GM10248 (cell line): ENCODE measurements around the gene LTB4R.

Experiments used
- CTCF ChIA-PET: fragments of 300-600 bp; sonication (Branson Sonifier 250); formaldehyde crosslinking; extraction: SDS; loops from one replicate; lab custom pipeline; 2021; ENCODE audit warnings: antibody characterized with exemption; lab: Yijun Ruan, JAX
- POLR2A ChIA-PET: fragments of 350-650 bp; sonication (Branson Sonifier 250); formaldehyde crosslinking; extraction: SDS; loops from one replicate; lab custom pipeline; 2020; ENCODE audit warnings: antibody characterized with exemption; lab: Yijun Ruan, JAX
- DNase-seq: peaks from one replicate; pipeline ENCODE4 v3.0.0; 2012; ENCODE audit errors: extremely low spot score
- TF ChIP-seq, protein P1 (sequence below): IDR thresholded peaks from 2 replicates; pipeline ENCODE4 v1.5.1; 2012; ENCODE audit warnings: mild to moderate bottlenecking, low read depth; ENCODE audit errors: extremely low read depth, missing control alignments, control extremely low read depth

The LTB4R gene

DNA sequence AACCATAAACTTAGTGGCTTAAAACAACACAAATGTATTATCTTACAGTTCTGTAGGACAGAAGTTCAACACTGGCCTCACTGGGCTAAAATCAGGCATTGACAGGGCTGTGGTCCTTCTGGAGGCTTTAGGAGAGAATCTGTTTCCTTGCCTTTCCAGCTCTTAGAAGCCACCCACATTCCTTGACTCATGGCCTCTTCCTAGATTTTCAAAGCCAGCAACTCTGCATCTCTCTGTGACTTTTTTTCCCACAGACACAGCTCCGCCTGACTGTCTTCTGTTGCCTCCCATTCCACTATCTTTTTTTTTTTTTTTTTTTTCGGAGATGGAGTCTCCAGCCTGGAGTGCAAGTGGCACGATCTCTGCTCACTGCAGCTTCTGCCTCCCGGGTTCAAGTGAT is 44.9 kb downstream of the LTB4R start:
- CTCF ChIA-PET: interaction anchor here (1.2 to 1.7 kb wide), 2 partner anchors 11 to 23 kb away, joined by 3 to 5 read pairs; no protein-coding TSS in a partner anchor
- POLR2A ChIA-PET: no interaction called here
- no peak for DNase-seq
- TF ChIP-seq, protein P1, sequence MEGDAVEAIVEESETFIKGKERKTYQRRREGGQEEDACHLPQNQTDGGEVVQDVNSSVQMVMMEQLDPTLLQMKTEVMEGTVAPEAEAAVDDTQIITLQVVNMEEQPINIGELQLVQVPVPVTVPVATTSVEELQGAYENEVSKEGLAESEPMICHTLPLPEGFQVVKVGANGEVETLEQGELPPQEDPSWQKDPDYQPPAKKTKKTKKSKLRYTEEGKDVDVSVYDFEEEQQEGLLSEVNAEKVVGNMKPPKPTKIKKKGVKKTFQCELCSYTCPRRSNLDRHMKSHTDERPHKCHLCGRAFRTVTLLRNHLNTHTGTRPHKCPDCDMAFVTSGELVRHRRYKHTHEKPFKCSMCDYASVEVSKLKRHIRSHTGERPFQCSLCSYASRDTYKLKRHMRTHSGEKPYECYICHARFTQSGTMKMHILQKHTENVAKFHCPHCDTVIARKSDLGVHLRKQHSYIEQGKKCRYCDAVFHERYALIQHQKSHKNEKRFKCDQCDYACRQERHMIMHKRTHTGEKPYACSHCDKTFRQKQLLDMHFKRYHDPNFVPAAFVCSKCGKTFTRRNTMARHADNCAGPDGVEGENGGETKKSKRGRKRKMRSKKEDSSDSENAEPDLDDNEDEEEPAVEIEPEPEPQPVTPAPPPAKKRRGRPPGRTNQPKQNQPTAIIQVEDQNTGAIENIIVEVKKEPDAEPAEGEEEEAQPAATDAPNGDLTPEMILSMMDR: no peak

DNA sequence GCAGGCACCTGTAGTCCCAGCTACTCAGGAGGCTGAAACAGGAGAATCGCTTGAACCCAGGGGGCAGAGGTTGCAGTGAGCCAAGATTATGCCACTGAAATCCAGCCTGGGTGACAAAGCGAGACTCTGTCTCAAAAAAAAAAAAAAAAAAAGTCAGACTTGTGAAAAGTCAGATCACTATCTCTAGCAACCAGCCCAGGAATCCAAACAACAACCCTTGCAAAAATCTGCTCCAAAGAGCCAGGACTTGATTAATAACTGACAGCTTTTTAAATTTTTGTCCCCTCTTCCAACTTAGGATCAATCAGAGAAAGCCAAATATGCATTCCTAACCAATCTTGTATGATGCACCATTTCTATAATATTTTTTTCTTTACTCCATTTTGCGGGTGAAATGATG is 49.0 kb downstream of the LTB4R start:
- CTCF ChIA-PET: interaction anchor here (0.8 to 5.8 kb wide), 6 partner anchors 15 to 71 kb away, joined by 3 to 31 read pairs (median 6); partner anchors contain the start of gene CIDEB
- TF ChIP-seq, protein P1: no peak
- DNase-seq: no peak
- POLR2A ChIA-PET: no interaction called here

DNA sequence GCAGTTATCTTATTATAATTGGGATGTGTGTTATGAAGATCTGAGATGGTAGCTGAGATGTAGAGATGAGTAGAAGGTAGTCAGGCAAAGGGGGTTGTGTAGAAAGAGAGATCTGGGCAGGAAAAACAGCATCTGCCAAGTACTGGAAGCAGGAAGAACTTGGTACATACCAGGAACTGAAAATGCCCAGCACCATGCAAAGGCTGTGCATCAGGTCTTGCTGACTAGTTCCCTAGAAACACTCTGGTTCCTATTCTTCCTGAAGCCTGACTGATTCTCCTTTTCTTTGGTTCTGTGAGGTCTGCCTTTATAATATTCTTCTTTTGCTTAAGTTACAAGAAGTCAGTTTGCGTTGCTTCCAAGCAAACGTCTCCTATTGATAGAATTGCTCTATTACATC is 50.0 kb downstream of the LTB4R start:
- TF ChIP-seq, protein P1: no peak
- DNase-seq: no peak
- ChIA-PET CTCF (interaction anchor here (0.7 to 5.8 kb wide), 13 partner anchors 12 to 75 kb away, joined by 3 to 31 read pairs (median 6); partner anchors contain the start of genes CBLN3, CIDEB and KHNYN), POLR2A (no interaction called here)

DNA sequence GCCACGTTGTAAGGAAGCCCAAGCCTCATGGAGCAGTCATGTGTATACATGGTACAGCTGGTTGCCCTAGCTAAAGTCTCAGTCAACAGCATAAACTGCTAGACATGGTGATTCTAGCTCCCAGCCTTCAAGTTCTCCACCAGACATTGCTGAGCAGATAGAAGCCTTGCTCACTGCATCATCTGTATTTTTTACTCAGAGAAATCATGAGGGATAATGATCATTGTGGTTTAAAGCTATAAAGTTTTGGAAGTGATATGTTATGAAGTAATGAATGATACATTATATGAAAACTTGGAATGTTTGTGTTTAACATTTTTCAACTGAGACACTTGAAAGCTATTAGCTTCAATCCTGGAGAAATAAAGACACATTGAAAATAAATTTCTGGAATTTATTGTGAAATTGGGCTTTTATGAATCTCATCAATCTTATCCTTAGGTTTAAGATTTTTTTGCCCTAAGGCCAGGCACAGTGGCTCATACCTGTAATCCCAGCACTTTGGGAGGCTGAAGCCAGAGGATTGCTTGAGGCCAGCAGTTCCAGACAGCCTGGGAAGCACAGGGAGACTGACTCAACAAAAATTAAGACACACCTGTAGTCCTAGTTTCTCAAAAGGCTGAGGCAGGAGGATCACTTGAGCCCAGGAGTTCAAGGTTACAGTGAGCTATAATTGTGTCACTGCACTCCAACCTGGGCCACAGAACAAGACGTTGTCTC is 51.1 kb downstream of the LTB4R start:
- no peak for DNase-seq
- TF ChIP-seq, protein P1: no peak
- ChIA-PET POLR2A (no interaction called here), CTCF (interaction anchor here (0.6 to 5.8 kb wide), 16 partner anchors 10 to 147 kb away, joined by 3 to 31 read pairs (median 6); partner anchors contain the start of genes CBLN3, CIDEB, KHNYN and MDP1)

DNA sequence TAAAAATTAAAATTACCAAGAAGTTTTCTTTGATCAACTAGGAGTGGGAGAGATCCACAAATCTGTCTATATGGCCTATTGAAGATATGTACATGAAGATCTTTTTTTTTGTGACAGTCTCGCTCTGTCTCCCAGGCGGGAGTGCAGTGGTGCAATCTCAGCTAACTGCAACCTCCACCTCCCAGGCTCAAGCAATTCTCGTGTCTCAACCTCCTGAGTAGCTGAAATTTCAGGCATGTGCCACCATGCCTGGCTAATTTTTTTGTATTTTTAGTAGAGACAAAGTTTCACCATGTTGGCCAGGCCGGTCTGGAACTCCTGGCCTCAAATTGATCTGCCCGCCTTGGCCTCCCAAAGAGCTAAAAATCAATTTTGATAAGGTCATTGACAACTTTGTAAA is 52.1 kb downstream of the LTB4R start:
- no peak for DNase-seq
- ChIA-PET CTCF (interaction anchor here (1.2 to 5.8 kb wide), 5 partner anchors 15 to 73 kb away, joined by 4 to 31 read pairs (median 12); no protein-coding TSS in a partner anchor), POLR2A (no interaction called here)
- TF ChIP-seq, protein P1: no peak

DNA sequence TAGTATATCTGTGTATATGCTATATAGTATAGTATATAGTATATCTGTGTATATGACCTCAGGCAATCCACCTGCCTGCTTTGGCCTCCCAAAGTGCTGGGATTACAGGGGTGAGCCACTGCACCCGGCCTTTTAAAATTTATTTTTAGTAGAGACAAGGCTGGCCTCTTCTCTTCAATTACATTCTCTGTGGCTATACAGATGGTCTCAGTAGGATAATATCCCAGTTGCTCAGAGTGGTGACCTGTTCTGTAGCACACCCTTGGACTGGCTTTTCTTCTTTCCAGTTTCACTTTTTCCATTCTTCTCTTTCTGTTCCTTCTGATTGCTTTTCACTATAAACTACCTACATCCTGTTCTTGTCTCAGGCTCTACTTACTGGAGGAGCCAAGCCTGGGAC is 53.5 kb downstream of the LTB4R start:
- DNase-seq: no peak
- TF ChIP-seq, protein P1: no peak
- ChIA-PET CTCF (interaction anchor here (0.7 to 2.3 kb wide), 11 partner anchors 14 to 72 kb away, joined by 3 to 53 read pairs (median 6); partner anchors contain the start of genes CBLN3, CIDEB, DHRS1 and KHNYN), POLR2A (no interaction called here)
